Lung microvascular endothelial cell (primary cell): ENCODE data around the gene ZC3H12C. TPM values are rescaled to one million over a fixed set of nuclear protein-coding genes. Genes with fewer than 3 reads are reported as not detected.
A peak's percentile ranks its signal among the peaks of the same experiment; 100 is the strongest.
"Not testable (repeated sequence)": the region's sequence is repeated elsewhere in the genome, so short reads cannot be mapped to it uniquely, and the experiment has no call there.

Experiments used
- DNase-seq, 2 donors: peaks; one replicate each; pipeline versions ENCODE4 v3.0.0 to v3.0.0-alpha.2; 2010; ENCODE audit warnings: low read depth in 2 of 2
- total RNA-seq: library from RNA; depleted of rRNA; stranded (reverse); fragments of >200 nt; gene quantifications from 2 replicates; pipeline ENCODE4 v1.2.1, GENCODE V29; 2014

ZC3H12C gene
- 10.5 and 13.7 TPM in 2 replicates for total RNA-seq

DNA sequence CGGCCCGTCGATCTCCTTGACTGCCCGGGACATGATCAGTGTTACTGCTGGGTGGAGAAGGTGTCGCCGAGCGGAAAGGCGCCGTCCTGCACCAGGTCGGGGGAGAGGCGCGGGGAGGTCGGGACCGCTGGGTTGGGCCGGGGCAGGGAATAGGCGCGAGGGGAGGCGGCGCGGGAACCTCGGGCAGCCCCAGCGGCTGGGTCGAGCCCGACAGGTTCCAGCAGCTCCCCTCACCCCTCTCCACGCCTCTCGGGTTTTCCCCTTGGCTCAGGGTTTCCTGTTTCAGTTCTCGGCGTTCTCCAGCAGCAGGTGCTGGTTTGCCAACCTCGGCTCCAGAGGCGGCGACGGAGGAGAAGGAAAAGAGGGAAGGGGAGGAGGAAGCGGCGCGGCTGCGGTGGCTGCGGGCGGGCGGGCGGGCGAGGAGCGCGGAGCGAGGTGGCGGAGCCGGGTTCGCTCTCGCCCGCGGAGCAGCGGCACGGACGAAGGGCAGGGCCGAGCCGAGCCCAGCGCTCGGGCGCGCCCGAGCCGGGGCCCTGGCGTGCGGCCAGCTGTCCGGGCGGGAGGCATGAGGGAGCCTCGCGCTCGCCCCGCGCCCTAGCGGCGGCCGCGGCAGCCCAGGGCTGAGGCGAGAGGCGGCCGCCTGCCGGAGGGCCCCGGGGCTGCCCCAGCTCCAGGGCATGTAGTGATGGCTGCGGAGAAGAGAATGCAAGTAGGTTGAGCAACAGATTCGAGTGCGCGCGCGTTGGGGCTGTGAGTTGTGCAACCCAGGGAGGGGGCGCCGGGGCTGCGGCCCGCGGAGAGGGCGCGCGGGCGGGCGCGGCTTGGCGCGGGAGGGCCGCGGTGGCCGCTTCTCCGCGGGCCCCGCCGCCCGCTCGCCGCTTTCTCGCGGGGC lies at the start of gene ZC3H12C:
Gene ZC3H12C (plus strand): TSS at position 878 of the 892 bp plus-strand sequence. CDS start 20 bp downstream, outside the sequence.
- peak; percentile 89 to 92 for DNase-seq

DNA sequence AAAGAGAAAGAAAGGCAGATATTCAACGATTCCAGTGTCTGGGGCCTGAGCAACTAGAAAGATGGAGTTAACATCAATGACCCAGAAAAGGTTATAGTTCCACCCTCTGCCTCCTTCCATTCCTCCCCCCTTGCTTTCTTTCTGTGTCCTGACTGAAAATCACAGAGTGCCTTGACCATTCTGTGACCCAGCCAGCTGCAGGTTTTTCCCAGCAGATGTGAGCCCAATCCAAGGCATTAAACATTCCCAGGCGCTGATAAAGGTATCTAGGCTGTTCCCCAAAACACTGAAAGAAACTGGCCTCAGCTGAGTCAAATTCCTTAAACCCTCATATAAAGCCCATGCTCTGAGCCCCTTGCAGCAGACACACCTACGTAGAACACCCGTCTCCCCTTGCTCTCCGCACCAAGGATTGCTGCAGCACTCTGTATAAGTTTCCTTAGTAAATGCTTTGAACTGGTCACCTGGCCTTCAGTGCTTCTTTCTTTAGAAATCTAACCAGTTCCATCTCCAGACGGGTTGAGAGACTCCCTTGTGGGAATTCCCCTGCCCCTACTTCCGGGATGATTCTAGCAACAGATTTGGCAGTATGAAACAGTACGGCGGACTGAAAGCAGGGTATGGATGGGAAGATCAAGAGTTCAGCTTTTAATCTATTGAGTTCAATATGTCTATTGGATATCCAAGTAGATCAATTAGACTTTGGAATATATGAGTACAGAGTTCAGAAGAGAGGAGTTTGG lies 48.8 kb upstream of the ZC3H12C start:
- no peak for DNase-seq

DNA sequence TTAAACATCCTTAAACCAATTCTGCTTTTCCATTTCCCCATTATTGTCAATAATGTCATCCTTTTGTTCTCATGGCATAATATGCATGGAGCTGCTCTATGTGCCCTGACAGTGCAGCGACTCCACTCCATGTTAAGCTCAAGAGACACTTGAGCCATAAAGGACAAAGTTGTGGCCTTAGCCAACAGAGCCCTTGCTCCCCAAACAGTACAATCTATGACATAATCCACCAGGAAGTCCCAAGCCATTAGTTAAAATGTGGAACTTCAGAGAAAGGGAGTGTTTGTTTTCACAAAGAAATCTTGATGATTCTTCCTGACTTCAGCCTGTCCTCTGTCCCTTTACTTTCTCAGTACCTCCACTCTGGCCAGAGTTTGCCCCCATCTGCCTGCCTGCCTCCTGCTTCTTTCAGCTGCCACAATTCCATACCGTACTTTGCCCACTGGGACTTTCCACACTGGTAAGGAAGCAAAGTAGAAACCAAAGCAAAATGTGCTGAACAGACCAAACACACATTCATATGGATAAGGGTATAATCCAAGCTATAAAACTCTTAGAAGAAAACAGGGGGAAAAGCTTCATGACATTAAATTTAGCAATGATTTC lies 46.3 kb upstream of the ZC3H12C start:
- no peak for DNase-seq

DNA sequence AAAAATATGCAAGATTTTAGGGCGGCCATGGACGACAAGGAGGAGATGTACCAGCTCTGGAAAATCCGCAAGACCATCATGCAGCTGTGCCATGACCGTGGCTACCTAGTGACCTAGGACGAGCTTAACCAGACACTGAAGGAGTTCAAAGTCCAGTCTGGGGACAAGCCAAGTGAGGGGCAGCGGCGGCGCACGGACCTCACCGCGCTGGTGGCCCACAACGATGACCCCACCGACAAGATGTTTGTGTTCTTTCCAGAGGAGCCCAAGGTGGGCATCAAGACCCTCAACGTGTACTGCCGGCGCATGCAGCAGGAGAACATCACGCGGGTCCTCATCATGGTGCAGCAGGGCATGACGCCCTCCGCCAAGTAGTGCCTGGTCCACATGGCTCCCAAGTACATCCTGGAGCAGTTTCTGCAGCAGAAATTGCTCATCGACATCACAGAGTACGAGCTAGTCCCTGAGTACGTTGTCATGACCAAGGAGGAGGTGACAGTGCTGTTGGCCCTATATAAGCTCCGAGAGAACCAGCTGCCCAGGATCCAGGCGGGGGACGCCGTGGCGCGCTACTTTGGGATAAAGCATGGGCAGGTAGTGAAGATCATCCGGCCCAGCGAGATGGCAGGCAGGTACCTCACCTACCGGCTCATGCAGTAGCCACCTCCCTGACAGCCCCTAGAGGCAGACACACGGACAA lies 43.5 kb upstream of the ZC3H12C start:
- DNase-seq: no peak

DNA sequence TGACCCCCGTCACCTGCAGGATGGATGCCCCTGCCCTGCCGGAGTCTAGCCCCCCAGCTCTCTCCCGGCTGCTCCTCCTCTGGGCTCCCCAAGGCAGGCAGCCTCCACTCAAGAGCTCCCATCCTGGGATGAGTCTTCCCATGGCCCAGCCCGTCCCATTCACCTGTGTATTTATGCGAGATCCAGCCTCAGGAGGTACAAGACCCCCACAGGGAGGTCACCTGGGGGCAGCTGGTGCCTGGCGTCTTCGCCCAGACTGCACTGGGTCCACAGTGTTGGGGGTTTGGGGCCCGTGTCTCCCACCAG lies 43.0 kb upstream of the ZC3H12C start:
- DNase-seq: no peak

DNA sequence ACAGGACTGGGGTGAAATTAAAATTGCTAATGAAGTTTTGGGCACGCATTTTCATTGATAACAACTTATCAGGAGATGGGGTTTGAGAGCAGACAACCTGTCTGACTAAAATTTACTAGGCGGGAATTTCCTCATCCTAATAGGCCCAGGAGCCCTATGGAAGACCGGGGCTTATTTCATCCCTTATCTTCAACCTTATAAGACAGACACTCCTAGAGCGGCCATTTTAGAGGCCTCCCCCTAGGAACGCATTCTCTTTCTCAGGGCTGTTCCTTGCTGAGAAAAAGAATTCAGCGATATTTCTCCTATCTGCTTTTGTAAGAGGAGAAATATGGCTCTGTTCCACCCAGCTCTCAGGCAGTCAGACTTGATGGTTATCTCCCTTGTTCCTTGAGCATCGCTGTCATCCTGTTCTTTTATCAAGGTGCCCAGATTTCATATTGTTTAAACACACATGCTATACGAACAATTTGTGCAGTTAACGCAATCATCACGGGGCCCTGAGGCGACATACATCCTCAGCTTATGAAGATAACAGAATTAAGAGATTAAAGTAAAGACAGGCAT lies 39.3 kb upstream of the ZC3H12C start:
- no peak for DNase-seq

DNA sequence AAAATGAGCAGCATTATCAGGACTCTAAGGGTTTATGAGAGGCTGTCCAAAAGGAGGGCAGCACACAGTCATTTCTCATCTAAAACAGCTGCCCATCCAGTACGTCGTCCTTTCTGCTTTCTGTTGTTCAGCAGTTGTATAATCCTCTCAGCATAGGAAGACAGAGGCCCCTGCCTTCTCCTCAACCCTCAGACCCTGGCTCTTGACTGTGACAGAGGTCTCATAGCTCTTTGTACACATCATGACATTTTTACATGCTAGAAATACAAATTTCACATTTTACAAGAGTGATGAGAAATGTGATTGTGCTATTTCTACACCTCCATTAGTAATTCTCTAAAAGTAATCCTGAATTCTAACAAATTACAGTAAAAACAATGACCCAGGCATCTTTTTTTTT lies 36.2 kb upstream of the ZC3H12C start:
- DNase-seq: no peak

DNA sequence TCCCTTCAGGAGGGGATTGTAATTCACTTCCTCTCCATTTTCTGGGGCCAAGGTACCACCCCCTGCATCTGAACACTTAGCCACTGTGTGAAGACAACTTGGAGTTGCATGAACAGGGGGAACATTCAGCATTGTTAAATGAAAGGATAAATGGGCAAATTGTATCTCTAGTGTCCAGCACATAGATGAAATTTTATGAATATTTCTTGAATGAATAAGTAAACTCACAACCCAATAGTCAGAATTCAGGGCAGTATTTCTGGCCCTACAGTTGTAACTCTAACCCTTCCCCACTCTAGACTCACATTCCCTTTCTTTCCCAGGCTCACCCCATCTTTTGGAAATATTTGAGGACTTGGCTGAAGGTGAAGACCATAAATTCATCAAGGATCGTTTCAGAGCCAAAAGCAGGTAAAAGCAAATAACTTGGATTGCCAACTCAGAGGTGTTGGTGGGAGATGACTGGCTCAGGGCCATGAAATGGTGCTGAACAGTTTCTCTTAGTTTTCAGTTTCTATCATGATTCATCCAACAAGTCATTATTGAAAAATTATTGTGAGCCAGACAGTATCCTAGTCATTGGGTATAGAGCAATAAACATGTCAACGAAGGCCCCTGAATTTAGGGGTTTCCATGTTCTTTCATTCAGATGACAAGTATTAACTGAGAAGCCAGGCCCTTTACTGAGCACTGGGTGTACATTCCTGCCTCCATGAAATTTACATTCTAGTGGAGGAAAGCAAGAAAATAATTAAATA lies 33.3 kb upstream of the ZC3H12C start:
- DNase-seq: no peak

DNA sequence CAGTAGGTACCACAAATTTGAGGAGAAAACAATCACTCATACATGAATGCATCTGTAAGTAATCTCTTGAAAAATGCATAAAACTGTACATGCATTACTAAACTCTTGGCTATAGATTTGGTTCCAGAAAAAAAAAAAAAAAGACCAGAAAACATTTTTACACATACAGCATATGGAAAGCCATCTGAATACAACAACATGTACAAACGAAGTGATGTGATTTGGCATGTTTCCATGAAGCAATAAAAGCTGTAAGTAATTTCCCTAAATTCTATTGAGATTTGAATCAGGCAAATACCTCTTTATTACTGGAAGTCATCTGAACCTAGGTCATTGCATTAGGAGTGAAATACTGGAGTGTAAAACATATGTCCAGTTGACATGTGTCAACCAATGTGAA lies 31.9 kb upstream of the ZC3H12C start:
- DNase-seq: no peak

DNA sequence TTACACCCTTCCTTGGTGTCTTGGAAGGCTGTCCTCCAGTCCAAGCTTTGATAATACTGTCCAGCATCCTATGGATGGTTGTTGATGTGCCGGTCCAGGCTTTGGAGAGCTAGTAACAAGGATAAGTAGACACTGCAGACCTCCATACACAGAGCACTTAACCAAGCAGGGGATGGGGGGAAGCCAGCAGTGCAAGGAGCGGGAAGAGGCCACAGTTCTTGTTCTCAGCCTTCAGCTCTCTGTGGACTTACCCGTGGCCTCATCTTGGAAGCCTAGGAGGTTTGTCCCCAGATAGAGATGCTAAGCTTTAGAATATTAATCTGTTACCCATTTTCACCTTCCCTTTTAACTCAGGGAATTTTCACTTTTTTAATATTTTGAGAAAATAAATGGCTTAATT lies 30.9 kb upstream of the ZC3H12C start:
- no peak for DNase-seq

DNA sequence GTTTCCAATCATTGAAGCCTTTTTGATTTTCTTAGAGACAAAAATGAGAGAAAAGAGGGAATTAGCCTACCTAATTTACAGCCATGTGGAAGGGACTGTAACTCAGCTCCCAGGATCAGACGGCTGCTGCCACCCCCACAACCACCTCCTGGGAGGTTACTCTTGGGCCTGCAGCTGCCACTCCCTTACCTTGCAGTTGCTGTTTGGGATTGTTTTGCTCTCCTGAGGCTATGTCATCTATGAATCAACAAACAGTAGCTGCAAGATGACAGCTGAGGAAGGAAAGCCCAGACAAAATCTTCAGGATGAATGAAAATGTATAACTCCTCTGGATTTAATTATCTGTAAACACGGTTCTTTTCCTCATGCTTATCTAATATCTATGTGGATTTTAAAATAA lies 28.0 kb upstream of the ZC3H12C start:
- no peak for DNase-seq

DNA sequence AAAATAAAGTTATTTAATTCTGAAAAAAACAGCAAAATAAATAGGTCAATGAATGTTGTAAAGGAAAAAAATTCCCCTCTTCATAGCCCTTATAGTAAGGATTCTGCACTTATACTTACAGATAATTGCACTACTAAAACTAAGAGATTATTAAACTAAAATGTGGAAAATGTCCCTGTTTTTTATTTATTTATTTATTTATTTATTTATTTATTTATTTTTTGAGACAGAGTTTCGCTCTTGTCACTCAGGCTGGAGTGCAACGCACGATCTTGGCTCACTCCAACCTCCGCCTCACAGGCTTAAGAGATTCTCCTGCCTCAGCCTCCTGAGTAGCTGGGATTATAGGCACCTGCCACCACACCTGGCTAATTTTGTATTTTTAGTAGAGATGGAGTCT lies 25.2 kb upstream of the ZC3H12C start:
- not testable (repeated sequence) for DNase-seq

DNA sequence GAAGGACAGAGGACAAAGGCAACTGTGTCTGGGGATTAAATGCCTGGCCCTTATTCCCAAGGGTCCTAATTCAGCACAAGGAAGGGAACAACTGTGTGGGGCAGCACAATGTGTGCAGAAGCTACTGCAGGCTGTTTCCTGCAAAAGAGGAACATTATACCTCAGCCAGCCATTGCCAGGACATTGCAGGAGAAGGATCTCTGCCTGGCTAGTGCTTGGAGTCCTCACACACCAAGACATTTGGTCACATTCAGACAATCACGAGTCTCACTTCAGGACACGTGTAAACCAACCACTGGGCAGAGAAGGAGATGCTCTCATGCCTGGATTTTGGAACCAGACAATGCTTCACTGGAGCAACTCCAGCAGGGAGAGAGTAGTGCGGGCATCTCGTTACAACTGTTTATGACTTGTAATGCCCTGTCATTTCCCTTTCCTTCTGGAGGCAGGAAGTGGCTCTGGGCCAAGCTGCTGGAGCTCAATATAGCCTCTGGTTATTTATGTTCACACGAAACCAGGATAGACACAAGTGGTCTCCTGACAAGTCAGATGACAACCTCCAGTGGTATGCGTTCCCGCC lies 23.9 kb upstream of the ZC3H12C start:
- DNase-seq: peak; percentile 99

DNA sequence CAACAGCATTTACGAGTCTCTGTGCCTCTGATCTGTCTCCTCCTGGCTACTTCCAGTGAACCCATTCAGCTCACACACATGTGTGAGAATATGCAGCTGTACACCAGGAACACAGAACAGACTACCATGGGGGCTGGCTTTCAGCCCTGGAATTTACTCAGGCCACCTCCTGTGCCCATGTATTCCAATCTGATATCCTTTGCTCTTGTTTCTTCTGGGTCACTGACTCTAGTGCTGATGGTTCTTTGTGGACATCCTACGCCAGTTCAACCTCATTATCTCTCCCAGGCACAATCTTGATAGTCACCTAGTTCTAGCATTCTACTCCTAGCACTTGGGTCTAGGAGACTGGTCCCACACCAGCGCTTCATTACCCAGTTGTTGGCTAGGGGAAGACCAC lies 23.0 kb upstream of the ZC3H12C start:
- DNase-seq: peak; percentile 19 to 52

DNA sequence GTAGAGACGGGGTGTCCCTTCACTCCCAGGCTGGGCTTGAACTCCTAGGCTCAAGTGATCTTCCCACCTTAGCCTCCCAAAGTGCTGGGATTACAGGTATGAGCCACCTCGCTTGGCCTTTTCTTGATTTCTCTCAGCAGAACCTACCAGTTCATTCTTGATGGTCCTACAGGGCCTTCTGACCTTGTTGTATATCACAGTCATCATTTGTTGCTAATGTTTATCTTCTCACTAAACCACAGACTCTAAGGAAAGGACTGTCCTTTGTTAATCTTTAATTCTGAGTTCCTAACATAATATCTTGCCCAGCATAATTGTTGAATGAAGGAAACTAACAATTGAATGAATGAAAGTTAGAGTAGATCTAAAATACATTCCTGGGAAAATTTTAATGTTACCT lies 22.0 kb upstream of the ZC3H12C start:
- no peak for DNase-seq

DNA sequence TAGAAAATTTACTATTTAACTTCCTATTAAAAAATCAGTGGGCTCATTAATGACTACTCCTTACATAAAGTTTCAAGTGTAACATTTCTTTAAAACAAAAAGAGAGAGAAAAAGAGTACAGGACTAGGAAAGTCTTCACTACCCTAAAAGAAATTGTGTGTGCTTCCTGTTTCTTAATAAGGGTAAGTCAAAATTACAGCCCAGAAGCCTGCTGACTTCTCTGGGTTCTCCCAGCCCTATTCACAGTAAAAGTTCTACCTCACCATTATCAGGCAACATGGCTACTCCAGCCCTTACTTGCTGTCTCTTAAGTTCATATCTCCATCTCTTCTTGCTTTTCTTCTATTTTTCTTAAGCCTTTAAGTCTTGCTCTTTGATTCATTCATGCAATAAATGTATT lies 20.3 kb upstream of the ZC3H12C start:
- no peak for DNase-seq

DNA sequence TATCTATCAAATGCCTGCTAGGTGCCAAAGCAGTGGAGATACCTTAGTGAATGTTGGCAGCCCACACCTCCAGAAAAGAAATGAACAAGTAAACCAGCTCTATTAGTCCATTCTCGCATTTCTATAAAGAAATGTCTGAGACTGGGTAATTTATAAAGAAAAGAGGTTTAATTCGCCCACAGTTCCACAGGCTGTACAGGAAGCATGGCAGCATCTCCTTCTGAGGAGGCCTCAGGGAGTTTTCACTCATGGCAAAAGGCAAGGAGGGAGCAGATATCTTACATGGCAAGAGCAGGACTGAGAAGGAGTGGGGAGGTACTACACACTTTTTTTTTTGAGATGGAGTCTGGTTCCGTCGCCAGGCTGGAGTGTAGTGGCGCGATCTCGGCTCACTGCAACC lies 18.7 kb upstream of the ZC3H12C start:
- no peak for DNase-seq

DNA sequence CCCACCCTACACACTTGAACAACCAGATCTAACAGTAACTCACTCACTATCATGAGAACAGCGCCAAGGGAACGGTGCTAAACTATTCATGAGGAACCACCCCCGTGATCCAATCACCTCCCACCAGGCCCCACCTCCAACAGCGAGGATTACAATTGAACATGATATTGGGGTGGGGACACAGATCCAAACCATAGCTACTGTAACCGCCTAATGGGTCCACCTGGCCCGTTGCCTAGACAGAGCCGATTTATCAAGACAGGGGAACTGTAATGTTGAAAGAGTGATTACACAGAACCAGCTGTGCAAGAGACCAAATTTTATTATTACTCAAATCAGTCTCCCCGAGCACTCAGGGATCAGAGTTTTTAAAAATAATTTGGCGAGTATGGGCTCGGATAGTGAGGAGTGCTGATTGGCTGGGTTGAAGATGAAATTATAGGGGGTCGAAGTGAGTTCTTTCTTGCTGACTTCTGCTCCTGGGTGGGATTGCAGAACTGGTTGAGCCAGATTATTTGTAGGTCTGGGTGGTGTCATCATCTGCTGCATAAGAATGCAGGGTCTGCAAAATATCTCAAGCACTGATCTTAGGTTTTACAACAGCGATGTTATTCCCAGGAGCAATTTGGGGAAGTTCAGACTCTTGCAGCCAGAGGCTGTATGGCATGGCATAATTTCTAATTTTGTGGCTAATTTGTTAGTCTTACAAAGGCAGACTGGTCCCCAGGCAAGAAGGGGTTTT lies 17.9 kb upstream of the ZC3H12C start:
- no peak for DNase-seq

DNA sequence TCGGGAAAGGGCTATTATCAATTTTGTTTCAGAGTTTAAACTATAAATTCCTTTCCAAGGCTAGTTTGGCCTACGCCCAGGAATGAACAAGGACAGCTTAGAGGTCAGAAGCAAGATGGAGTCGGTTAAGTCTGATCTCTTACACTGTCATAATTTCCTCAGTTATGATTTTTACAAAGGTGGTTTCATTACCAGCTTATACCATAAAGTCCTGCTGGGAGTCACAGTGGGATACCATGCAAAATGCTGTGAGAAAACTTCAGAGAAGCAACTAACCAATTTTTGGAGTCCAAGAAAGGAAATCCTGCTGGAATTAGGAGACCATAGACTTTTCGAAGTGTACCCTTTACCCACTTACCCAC lies 17.4 kb upstream of the ZC3H12C start:
- no peak for DNase-seq
